ENCODE data around the gene RABGAP1L.
A peak's percentile ranks its signal among the peaks of the same experiment; 100 is the strongest.
"Not testable (repeated sequence)": the region's sequence is repeated elsewhere in the genome, so short reads cannot be mapped to it uniquely, and the experiment has no call there.

The RABGAP1L gene

GRCh38 chr1:174800876-174801275, 641.6 kb downstream of the RABGAP1L start:
- Histone ChIP-seq H3K4me3 (ENCODE audit: low read depth, low read length) (peak overlapping the region; percentile 94), H3K36me3 (no peaks in the 10 kb centered on the region), H3K27me3 (no peaks in the 10 kb centered on the region), H3K9me3 (no peaks in the 10 kb centered on the region), H3K4me1 (no peaks in the 10 kb centered on the region)
- no peak for TF ChIP-seq CTCF (IDR thresholded peaks at IDR 0.05; ENCODE audit: low read depth, low read length)
- DNase-seq: no peak

- TF ChIP-seq CTCF (IDR thresholded peaks at IDR 0.05; ENCODE audit: low read depth, low read length): no peak
- Histone ChIP-seq H3K27me3 (no peaks in the 10 kb centered on the region), H3K4me1 (peaks cover 3% of the 10 kb centered on the region; the same call in 1 of the 2 replicates)
These were observed 650.5 kb downstream of the RABGAP1L start for GRCh38 chr1:174809755-174810280.

GRCh38 chr1:174812016-174812415, 652.7 kb downstream of the RABGAP1L start:
- no peak for DNase-seq
- Histone ChIP-seq H3K27me3 (no peaks in the 10 kb centered on the region), H3K9me3 (no peaks in the 10 kb centered on the region), H3K36me3 (no peaks in the 10 kb centered on the region), H3K4me3 (ENCODE audit: low read depth, low read length) (no peak overlapping the region), H3K4me1 (peaks cover 3% of the 10 kb centered on the region; the same call in 1 of the 2 replicates)
- no peak for TF ChIP-seq CTCF (IDR thresholded peaks at IDR 0.05; ENCODE audit: low read depth, low read length)

More at GRCh38 chr1:174809755-174810280, 650.5 kb downstream of the RABGAP1L start:
- DNase-seq: no peak
- H3K9me3 ChIP-seq: no peaks in the 10 kb centered on the region
- no peaks in the 10 kb centered on the region for H3K36me3 ChIP-seq
- no peak overlapping the region for H3K4me3 ChIP-seq (ENCODE audit: low read depth, low read length)

GRCh38 chr1:174812656-174813055, 653.3 kb downstream of the RABGAP1L start:
- Histone ChIP-seq H3K9me3 (no peaks in the 10 kb centered on the region), H3K36me3 (no peaks in the 10 kb centered on the region), H3K4me1 (peaks cover 3% of the 10 kb centered on the region; the same call in 1 of the 2 replicates), H3K4me3 (ENCODE audit: low read depth, low read length) (no peak overlapping the region), H3K27me3 (no peaks in the 10 kb centered on the region)
- TF ChIP-seq CTCF (IDR thresholded peaks at IDR 0.05; ENCODE audit: low read depth, low read length): no peak
- DNase-seq: no peak

GRCh38 chr1:174815036-174815435, 655.7 kb downstream of the RABGAP1L start:
- Histone ChIP-seq H3K4me1 (peaks cover 3% of the 10 kb centered on the region; the same call in 1 of the 2 replicates), H3K4me3 (ENCODE audit: low read depth, low read length) (no peak overlapping the region), H3K36me3 (no peaks in the 10 kb centered on the region), H3K27me3 (no peaks in the 10 kb centered on the region), H3K9me3 (no peaks in the 10 kb centered on the region)
- TF ChIP-seq CTCF (IDR thresholded peaks at IDR 0.05; ENCODE audit: low read depth, low read length): no peak
- DNase-seq: no peak

- Histone ChIP-seq H3K27me3 (no peaks in the 10 kb centered on the region), H3K4me1 (peaks cover 3% of the 10 kb centered on the region; the same call in 1 of the 2 replicates), H3K4me3 (ENCODE audit: low read depth, low read length) (no peak overlapping the region), H3K9me3 (no peaks in the 10 kb centered on the region), H3K36me3 (no peaks in the 10 kb centered on the region)
- no peak for TF ChIP-seq CTCF (IDR thresholded peaks at IDR 0.05; ENCODE audit: low read depth, low read length)
- no peak for DNase-seq
These were observed 656.2 kb downstream of the RABGAP1L start for GRCh38 chr1:174815474-174815908.

- not testable (repeated sequence) for H3K27me3 ChIP-seq; H3K4me3 ChIP-seq (ENCODE audit: low read depth, low read length); H3K4me1 ChIP-seq; H3K36me3 ChIP-seq; DNase-seq; H3K9me3 ChIP-seq
These were observed 657.3 kb downstream of the RABGAP1L start for GRCh38 chr1:174816621-174817020.

All from BE2C (cell line).